Right lobe of liver (tissue), 4 donors: ENCODE results near the gene FAM151A.

Source experiments
- POLR2A ChIP-seq: fragments of 450-650 bp; IDR thresholded peaks from one replicate; pipeline ENCODE4 v1.6.1; 2017; ENCODE audit warnings: antibody characterized with exemption, mild to moderate bottlenecking
- TF ChIP-seq, protein P1 (sequence below), 4 donors: fragments of 200-600 bp in 3 of 4; fragments of 450-650 bp in 1 of 4; IDR thresholded peaks; one replicate each; pipeline versions ENCODE4 v1.5.1 to v1.8.0; 2016 to 2022; ENCODE audit warnings: antibody characterized with exemption in 4 of 4, mild to moderate bottlenecking in 2 of 4
- donor health status: DM: no; HTN: no; CAD: no.
- donor health status: DM: no; HTN: no; CAD: no.
- donor health status: DM: no; HTN: yes; CAD: no.

DNA sequence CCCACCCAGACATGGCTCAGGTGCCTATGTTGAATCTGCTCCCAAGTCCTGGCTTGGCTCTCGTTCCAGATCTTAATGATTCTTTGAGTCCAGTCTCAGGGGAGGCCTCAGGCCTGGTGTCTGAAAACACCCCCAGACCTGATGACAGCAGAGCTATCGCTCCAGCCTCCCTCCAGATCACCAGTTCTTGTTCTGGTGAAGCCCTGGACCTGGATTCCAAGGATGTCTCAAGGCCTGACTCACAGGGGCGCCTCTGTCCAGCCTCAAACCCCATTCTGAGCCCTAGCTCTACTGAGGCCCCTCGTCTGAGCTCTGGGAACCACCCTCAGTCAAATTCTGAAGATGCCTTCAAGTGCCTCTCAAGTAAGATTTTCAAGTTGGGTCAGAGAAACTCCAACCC is 29.7 kb upstream of the FAM151A start:
- TF ChIP-seq, protein P1, sequence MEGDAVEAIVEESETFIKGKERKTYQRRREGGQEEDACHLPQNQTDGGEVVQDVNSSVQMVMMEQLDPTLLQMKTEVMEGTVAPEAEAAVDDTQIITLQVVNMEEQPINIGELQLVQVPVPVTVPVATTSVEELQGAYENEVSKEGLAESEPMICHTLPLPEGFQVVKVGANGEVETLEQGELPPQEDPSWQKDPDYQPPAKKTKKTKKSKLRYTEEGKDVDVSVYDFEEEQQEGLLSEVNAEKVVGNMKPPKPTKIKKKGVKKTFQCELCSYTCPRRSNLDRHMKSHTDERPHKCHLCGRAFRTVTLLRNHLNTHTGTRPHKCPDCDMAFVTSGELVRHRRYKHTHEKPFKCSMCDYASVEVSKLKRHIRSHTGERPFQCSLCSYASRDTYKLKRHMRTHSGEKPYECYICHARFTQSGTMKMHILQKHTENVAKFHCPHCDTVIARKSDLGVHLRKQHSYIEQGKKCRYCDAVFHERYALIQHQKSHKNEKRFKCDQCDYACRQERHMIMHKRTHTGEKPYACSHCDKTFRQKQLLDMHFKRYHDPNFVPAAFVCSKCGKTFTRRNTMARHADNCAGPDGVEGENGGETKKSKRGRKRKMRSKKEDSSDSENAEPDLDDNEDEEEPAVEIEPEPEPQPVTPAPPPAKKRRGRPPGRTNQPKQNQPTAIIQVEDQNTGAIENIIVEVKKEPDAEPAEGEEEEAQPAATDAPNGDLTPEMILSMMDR (IDR thresholded peaks at IDR 0.05) = no peak
- no peak for TF ChIP-seq POLR2A
